GM10266 (cell line): Measurements from ENCODE around the gene ENPP7.
"Not testable (repeated sequence)": the region's sequence is repeated elsewhere in the genome, so short reads cannot be mapped to it uniquely, and the experiment has no call there.

ENCODE experiments used
- DNase-seq: peaks from one replicate; pipeline ENCODE4 v3.0.0; 2012; ENCODE audit errors: extremely low spot score
- CTCF ChIP-seq: IDR thresholded peaks from 2 replicates; pipeline ENCODE4 v1.5.1; 2012; ENCODE audit warnings: mild to moderate bottlenecking, low read depth; ENCODE audit not compliant: control insufficient read depth, insufficient read depth; ENCODE audit errors: missing control alignments

Gene ENPP7

GRCh38 chr17:79760197-79760906 lies 29.6 kb downstream of the ENPP7 start:
- no peak for TF ChIP-seq CTCF
- no peak for DNase-seq

GRCh38 chr17:79761894-79762589 lies 31.3 kb downstream of the ENPP7 start:
- TF ChIP-seq CTCF: no peak

GRCh38 chr17:79765708-79766107 lies 35.0 kb downstream of the ENPP7 start:
- TF ChIP-seq CTCF: no peak
- no peak for DNase-seq

More at GRCh38 chr17:79761894-79762589, 31.3 kb downstream of the ENPP7 start:
- no peak for DNase-seq

- DNase-seq: no peak
- no peak for TF ChIP-seq CTCF
These were observed 39.1 kb downstream of the ENPP7 start for GRCh38 chr17:79769570-79770506.

GRCh38 chr17:79771276-79771675 lies 40.5 kb downstream of the ENPP7 start:
- no peak for TF ChIP-seq CTCF
- no peak for DNase-seq

- not testable (repeated sequence) for DNase-seq
These were observed 42.0 kb downstream of the ENPP7 start for GRCh38 chr17:79772726-79773125.

- no peak for DNase-seq
- TF ChIP-seq CTCF: no peak
These were observed 43.8 kb downstream of the ENPP7 start for GRCh38 chr17:79774561-79774975.
